Measurements from ENCODE around the gene ADA.

DNA sequence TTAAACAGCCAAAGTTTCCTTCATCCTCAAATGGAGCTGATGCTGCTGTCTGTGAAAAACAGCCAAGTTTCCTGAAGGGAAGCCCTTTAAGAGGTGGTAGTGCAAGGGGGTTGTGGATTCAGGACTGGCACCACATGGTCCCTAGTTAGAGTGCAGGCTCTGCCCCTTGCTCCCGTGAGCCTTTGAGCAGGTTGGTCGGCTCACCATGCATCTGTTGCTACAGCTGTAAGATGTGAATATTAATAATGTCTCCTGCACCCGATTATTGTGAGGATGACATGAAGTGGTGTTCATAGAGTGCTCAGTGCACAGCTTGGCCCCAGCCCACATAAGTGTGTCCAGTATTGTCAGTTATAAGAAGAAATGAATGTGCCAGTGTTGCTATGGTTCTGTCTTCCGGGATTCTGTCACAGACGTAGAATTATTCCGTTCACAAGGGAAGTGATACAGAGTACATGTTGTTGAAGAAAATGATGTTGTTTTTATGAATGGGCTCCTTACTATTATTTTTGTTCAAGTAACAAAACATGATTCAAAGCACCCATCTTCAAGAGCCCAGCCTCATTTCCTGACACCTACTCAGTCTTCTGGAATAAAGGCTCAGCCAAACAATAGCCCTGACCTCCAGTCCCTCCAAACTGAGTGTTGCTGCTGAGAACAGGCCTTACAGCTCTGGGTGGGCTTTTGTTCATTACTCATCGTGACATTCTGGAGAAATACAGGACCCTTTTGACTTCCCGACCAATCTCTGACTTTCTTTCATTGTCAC is 72.0 kb downstream of the ADA start:
- TF ChIP-seq, protein P1, sequence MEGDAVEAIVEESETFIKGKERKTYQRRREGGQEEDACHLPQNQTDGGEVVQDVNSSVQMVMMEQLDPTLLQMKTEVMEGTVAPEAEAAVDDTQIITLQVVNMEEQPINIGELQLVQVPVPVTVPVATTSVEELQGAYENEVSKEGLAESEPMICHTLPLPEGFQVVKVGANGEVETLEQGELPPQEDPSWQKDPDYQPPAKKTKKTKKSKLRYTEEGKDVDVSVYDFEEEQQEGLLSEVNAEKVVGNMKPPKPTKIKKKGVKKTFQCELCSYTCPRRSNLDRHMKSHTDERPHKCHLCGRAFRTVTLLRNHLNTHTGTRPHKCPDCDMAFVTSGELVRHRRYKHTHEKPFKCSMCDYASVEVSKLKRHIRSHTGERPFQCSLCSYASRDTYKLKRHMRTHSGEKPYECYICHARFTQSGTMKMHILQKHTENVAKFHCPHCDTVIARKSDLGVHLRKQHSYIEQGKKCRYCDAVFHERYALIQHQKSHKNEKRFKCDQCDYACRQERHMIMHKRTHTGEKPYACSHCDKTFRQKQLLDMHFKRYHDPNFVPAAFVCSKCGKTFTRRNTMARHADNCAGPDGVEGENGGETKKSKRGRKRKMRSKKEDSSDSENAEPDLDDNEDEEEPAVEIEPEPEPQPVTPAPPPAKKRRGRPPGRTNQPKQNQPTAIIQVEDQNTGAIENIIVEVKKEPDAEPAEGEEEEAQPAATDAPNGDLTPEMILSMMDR (CRISPR knock-in tag; IDR thresholded peaks at IDR 0.05), result no peak
- TF ChIP-seq, protein P2, sequence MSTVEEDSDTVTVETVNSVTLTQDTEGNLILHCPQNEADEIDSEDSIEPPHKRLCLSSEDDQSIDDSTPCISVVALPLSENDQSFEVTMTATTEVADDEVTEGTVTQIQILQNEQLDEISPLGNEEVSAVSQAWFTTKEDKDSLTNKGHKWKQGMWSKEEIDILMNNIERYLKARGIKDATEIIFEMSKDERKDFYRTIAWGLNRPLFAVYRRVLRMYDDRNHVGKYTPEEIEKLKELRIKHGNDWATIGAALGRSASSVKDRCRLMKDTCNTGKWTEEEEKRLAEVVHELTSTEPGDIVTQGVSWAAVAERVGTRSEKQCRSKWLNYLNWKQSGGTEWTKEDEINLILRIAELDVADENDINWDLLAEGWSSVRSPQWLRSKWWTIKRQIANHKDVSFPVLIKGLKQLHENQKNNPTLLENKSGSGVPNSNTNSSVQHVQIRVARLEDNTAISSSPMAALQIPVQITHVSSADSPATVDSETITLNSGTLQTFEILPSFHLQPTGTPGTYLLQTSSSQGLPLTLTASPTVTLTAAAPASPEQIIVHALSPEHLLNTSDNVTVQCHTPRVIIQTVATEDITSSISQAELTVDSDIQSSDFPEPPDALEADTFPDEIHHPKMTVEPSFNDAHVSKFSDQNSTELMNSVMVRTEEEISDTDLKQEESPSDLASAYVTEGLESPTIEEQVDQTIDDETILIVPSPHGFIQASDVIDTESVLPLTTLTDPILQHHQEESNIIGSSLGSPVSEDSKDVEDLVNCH (CRISPR knock-in tag; IDR thresholded peaks at IDR 0.05), result no peak
- TF ChIP-seq ZNF274 (CRISPR knock-in tag; IDR thresholded peaks at IDR 0.05) (no peak), POLR2A (IDR thresholded peaks at IDR 0.05; ENCODE audit: insufficient read depth in 1 of 2, low read depth in 2 of 2, low read length in 2 of 2) (no peak)

Data from HepG2 (cell line).